Osteocyte (in vitro differentiated cells): Measurements from ENCODE around the gene CSHL1. TPM values are rescaled to one million over a fixed set of nuclear protein-coding genes. Genes with fewer than 3 reads are reported as not detected.
"Not testable (repeated sequence)": the region's sequence is repeated elsewhere in the genome, so short reads cannot be mapped to it uniquely, and the experiment has no call there.

Experiments used
- DNase-seq: peaks from one replicate; pipeline ENCODE4 v3.0.0; 2021; ENCODE audit warnings: mixed read lengths; ENCODE audit not compliant: unreplicated experiment; ENCODE audit errors: extremely low spot score
- H3K27ac Mint-ChIP-seq: one replicate; pipeline ENCODE4 v1.8.0; 2021; ENCODE audit warnings: mild to moderate bottlenecking, mixed read lengths; ENCODE audit not compliant: unreplicated experiment
- H3K27me3 Mint-ChIP-seq: one replicate; pipeline ENCODE4 v1.8.0; 2021; ENCODE audit warnings: mixed read lengths; ENCODE audit not compliant: unreplicated experiment
- H3K36me3 Mint-ChIP-seq: one replicate; pipeline ENCODE4 v1.8.0; 2021; ENCODE audit warnings: mixed read lengths; ENCODE audit not compliant: unreplicated experiment
- H3K4me1 Mint-ChIP-seq: one replicate; pipeline ENCODE4 v1.8.0; 2021; ENCODE audit warnings: mixed read lengths; ENCODE audit not compliant: unreplicated experiment
- H3K4me3 Mint-ChIP-seq: one replicate; pipeline ENCODE4 v1.8.0; 2021; ENCODE audit warnings: mild to moderate bottlenecking, moderate library complexity, mixed read lengths; ENCODE audit not compliant: unreplicated experiment
- H3K9me3 Mint-ChIP-seq: one replicate; pipeline ENCODE4 v1.8.0; 2021; ENCODE audit warnings: mixed read lengths; ENCODE audit not compliant: unreplicated experiment
- total RNA-seq: library from RNA; stranded (reverse); gene quantifications from 2 replicates; pipeline ENCODE4 v1.2.1, GENCODE V29; 2021
- TF ChIP-seq, protein P1 (sequence below): fragments of 200-600 bp; sonication (generic); IDR thresholded peaks from 2 replicates; pipeline ENCODE4 v1.5.0; 2021; ENCODE audit warnings: antibody characterized with exemption, mild to moderate bottlenecking, moderate library complexity

CSHL1 gene
- total RNA-seq, 1 donor from 2014 or later, result not detected

DNA sequence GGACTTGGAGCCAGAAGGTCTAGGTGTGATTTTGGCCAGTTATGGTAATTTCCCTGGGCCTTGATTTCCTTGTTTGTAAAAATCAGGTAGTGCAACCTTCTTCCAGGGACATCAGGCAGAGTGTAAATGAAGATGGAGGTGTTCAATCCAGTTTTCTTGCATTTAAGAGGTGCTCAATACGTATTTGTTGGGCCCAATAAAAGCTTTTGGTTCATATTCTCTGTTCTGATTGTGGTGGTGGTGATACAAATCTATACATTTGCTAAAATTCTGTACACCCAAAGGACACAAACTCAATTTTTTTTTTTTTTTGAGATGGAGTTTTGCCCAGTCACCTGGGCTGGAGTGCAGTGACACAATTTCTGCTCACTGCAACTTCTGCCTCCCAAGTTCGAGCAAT, 15.1 kb upstream of the CSHL1 start:
- TF ChIP-seq, protein P1, sequence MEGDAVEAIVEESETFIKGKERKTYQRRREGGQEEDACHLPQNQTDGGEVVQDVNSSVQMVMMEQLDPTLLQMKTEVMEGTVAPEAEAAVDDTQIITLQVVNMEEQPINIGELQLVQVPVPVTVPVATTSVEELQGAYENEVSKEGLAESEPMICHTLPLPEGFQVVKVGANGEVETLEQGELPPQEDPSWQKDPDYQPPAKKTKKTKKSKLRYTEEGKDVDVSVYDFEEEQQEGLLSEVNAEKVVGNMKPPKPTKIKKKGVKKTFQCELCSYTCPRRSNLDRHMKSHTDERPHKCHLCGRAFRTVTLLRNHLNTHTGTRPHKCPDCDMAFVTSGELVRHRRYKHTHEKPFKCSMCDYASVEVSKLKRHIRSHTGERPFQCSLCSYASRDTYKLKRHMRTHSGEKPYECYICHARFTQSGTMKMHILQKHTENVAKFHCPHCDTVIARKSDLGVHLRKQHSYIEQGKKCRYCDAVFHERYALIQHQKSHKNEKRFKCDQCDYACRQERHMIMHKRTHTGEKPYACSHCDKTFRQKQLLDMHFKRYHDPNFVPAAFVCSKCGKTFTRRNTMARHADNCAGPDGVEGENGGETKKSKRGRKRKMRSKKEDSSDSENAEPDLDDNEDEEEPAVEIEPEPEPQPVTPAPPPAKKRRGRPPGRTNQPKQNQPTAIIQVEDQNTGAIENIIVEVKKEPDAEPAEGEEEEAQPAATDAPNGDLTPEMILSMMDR, result no peak
- DNase-seq, result no peak
- no peaks in the 10 kb centered on the region for H3K9me3 Mint-ChIP-seq
- no peaks in the 10 kb centered on the region for H3K36me3 Mint-ChIP-seq
- H3K27me3 Mint-ChIP-seq, result peaks cover 12% of the 10 kb centered on the region
- H3K4me3 Mint-ChIP-seq, result no peak overlapping the region
- no peak overlapping the region for H3K27ac Mint-ChIP-seq
- H3K4me1 Mint-ChIP-seq, result peaks cover 4% of the 10 kb centered on the region

DNA sequence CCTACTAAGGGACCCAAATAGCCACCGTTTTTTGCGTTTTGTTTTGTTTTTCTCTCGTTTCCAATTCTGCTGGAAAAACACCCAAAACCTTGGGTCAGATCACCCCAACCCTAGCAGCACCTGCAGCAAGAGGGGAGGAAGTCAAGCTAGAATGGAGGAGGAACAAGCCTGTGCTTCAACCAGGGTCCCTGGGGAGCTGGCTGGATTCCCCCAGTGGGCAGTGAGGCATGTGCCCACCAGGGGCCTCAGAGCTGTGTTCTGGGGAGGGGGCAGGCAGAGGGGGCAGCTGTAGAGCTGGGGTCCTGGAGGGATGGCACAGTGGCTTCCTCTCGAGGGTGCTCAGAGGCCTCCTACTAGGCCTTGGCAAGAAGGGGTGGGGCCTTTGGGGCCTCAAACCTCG, 14.6 kb upstream of the CSHL1 start:
- no peaks in the 10 kb centered on the region for H3K4me1 Mint-ChIP-seq
- peaks cover 12% of the 10 kb centered on the region for H3K27me3 Mint-ChIP-seq
- no peaks in the 10 kb centered on the region for H3K36me3 Mint-ChIP-seq
- no peak overlapping the region for H3K27ac Mint-ChIP-seq
- H3K9me3 Mint-ChIP-seq, result no peaks in the 10 kb centered on the region
- DNase-seq, result no peak
- no peak overlapping the region for H3K4me3 Mint-ChIP-seq
- TF ChIP-seq, protein P1, result no peak

DNA sequence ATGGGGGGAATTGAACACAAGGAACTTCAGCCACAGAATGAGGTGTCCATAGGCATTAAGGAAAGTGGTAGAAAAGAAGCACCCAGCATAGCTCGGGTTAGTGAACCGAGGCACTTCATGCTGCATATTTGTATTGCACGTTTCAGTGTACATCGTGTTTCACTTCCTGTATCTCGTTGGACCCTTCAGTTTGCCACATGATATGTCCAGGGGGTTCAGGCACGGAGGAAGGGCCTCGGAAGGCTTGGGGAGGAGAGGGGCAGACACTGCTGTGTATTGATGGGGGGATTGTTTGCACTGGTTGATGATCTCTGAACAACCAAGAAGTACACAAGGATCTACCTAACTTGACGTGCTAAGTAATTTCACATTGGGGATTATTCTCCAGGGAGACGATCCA, 11.3 kb upstream of the CSHL1 start:
- H3K4me1 Mint-ChIP-seq, H3K36me3 Mint-ChIP-seq, H3K4me3 Mint-ChIP-seq, H3K9me3 Mint-ChIP-seq, H3K27ac Mint-ChIP-seq, DNase-seq: not testable (repeated sequence)
- peaks cover 19% of the 10 kb centered on the region for H3K27me3 Mint-ChIP-seq

DNA sequence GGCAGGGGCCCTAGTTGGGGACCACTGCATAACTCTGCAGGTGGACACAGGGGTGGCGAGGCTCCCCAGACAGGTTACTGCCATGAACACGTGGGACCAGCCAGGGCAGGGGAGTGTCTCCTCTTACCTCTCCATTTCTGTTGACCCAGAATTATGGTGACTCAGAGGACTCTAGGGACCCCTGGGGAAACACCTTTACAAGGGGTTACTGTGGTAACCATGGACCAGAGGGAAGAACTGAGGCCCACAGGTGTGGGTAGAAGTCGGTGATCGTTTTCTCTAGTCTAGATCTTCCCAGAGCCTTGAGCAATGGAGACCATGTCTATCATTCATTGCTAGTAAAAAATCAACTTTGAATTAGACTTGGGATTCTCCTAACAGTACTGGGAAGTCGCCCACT, 9.7 kb upstream of the CSHL1 start:
- not testable (repeated sequence) for H3K9me3 Mint-ChIP-seq, H3K4me1 Mint-ChIP-seq, H3K27ac Mint-ChIP-seq, H3K36me3 Mint-ChIP-seq, H3K4me3 Mint-ChIP-seq, DNase-seq
- peaks cover 34% of the 10 kb centered on the region for H3K27me3 Mint-ChIP-seq

DNA sequence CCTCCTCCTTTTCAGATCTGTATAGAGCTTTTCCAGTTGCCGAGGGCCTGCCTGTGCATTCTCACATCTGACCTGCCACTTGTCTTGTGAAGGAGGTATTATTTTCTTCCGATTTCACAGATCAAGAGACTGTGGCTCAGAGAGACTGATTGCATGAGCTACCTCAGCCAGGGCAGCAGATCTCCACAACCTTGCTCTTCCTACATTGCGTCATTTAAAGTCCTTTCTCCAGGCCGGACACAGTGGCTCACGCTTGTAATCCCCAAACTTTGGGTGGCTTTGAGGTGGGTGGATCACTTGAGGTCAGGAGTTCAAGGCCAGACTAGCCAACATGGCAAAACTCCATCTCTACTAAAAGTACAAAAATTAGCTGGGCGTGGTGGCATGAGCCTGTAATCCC, 9.0 kb upstream of the CSHL1 start:
- H3K4me3 Mint-ChIP-seq, H3K27ac Mint-ChIP-seq, H3K36me3 Mint-ChIP-seq, DNase-seq, H3K4me1 Mint-ChIP-seq, H3K9me3 Mint-ChIP-seq: not testable (repeated sequence)
- peaks cover 36% of the 10 kb centered on the region for H3K27me3 Mint-ChIP-seq

DNA sequence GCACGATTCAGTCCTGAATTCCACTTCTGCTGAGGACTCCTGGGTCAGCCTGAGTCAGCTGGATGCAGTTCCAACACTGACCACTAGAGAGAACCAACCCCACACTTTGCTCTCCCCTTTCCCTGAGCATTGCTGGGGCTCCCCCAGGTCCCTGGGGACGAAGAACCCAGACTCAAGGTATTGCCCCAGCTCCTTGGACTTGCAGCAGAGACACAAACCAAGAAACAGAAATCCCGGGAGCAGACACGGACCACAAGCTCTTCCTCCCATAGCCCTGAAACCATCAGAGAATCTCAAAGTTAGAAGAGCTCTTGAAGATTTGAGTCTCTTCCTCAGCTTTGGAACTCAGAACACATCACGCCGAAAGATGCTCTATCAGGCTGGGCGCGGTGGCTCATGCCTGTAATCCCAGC, 8.3 kb upstream of the CSHL1 start:
- Mint-ChIP-seq H3K27ac (no peak overlapping the region), H3K4me3 (no peak overlapping the region), H3K9me3 (no peaks in the 10 kb centered on the region), H3K4me1 (peaks cover 3% of the 10 kb centered on the region), H3K36me3 (no peaks in the 10 kb centered on the region), H3K27me3 (peaks cover 41% of the 10 kb centered on the region)
- no peak for DNase-seq
- TF ChIP-seq, protein P1, result peak; percentile 85

DNA sequence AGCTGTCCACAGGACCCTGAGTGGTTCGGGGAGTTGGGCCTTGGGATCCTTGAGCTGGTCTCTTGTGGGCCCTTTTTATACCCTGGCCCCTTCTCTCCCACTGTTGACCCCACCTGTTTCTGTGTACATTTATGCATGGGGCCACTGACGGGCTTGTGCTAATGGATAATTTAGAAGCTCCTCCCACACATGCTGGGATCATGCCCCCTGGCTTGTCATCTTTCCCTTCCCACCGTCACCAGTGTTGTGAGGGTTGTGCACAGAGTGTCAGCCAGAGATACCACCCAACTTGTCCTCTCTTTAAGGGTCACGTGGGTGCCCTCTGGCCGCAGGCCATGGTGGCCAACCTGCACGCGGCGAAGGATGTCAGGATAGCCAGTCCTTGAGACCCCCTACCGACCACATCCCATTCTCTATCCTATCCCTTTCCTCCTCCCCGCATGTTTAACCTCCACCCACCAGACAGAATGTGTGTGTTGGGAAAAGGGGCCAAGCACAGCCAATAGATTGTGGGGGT, 7.8 kb upstream of the CSHL1 start, which contains the start of gene GH1:
GH1 (minus strand) TSS at position 51 of the 517 bp plus-strand sequence. CDS start 63 bp downstream, outside the sequence.
- H3K9me3 Mint-ChIP-seq, H3K36me3 Mint-ChIP-seq, H3K4me3 Mint-ChIP-seq, H3K4me1 Mint-ChIP-seq, DNase-seq, H3K27ac Mint-ChIP-seq: not testable (repeated sequence)
- peaks cover 43% of the 10 kb centered on the region for H3K27me3 Mint-ChIP-seq
